GM12801 (cell line): ENCODE measurements around the gene TDRD7.

Experiments
- TF ChIP-seq, protein P1 (sequence below): IDR thresholded peaks from one replicate; pipeline ENCODE4 v1.5.1; 2011; ENCODE audit warnings: control low read depth; ENCODE audit not compliant: insufficient read length; ENCODE audit errors: extremely low read depth

Gene TDRD7, protein sequence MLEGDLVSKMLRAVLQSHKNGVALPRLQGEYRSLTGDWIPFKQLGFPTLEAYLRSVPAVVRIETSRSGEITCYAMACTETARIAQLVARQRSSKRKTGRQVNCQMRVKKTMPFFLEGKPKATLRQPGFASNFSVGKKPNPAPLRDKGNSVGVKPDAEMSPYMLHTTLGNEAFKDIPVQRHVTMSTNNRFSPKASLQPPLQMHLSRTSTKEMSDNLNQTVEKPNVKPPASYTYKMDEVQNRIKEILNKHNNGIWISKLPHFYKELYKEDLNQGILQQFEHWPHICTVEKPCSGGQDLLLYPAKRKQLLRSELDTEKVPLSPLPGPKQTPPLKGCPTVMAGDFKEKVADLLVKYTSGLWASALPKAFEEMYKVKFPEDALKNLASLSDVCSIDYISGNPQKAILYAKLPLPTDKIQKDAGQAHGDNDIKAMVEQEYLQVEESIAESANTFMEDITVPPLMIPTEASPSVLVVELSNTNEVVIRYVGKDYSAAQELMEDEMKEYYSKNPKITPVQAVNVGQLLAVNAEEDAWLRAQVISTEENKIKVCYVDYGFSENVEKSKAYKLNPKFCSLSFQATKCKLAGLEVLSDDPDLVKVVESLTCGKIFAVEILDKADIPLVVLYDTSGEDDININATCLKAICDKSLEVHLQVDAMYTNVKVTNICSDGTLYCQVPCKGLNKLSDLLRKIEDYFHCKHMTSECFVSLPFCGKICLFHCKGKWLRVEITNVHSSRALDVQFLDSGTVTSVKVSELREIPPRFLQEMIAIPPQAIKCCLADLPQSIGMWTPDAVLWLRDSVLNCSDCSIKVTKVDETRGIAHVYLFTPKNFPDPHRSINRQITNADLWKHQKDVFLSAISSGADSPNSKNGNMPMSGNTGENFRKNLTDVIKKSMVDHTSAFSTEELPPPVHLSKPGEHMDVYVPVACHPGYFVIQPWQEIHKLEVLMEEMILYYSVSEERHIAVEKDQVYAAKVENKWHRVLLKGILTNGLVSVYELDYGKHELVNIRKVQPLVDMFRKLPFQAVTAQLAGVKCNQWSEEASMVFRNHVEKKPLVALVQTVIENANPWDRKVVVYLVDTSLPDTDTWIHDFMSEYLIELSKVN

DNA sequence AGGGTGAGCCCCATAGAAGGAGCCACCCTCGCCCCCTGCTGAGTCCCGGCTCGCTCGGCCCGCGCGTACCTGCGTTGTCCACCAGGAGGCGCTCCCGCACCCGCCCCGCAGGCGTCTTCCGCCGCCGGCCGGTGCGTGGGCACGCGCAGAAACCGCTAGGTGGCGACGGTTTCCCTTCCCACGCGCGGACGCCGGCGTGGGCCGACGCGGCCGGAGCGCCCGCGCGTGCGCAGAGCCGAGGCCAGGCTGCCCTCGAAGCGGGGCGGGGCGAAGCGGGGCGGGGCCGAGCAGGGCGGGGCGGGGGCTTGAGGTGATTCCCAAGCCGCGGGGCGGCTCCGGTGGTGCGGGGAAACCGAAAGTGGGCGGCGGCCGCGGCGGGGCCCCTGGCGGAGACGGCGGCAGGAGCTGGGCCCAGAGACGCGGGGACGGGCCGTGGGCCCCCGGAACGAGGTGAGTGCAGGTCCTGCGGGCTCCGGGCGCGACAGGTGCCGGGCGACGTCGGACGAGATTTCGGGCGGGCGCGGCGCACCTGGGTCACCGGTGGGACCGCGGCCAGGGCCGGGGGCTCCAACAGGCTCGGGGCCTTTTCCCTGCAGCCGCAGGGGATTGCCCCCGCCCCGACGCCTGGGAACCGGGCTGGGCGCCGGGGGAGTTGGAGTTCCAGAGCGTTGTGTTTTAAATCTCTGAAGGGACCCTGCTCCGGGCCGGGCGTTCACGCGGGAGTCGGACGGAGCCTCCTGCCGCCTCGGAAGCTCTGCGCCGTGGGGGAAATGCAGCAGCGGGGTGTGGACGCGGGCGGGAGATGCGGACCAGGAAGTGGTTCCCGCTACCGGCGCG lies at the start of gene TDRD7:
Gene TDRD7, plus strand, starts transcription at position 308 of the 837 bp plus-strand sequence. CDS start 16,370 bp downstream, outside the sequence.
- TF ChIP-seq, protein P1, sequence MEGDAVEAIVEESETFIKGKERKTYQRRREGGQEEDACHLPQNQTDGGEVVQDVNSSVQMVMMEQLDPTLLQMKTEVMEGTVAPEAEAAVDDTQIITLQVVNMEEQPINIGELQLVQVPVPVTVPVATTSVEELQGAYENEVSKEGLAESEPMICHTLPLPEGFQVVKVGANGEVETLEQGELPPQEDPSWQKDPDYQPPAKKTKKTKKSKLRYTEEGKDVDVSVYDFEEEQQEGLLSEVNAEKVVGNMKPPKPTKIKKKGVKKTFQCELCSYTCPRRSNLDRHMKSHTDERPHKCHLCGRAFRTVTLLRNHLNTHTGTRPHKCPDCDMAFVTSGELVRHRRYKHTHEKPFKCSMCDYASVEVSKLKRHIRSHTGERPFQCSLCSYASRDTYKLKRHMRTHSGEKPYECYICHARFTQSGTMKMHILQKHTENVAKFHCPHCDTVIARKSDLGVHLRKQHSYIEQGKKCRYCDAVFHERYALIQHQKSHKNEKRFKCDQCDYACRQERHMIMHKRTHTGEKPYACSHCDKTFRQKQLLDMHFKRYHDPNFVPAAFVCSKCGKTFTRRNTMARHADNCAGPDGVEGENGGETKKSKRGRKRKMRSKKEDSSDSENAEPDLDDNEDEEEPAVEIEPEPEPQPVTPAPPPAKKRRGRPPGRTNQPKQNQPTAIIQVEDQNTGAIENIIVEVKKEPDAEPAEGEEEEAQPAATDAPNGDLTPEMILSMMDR, result no peak

DNA sequence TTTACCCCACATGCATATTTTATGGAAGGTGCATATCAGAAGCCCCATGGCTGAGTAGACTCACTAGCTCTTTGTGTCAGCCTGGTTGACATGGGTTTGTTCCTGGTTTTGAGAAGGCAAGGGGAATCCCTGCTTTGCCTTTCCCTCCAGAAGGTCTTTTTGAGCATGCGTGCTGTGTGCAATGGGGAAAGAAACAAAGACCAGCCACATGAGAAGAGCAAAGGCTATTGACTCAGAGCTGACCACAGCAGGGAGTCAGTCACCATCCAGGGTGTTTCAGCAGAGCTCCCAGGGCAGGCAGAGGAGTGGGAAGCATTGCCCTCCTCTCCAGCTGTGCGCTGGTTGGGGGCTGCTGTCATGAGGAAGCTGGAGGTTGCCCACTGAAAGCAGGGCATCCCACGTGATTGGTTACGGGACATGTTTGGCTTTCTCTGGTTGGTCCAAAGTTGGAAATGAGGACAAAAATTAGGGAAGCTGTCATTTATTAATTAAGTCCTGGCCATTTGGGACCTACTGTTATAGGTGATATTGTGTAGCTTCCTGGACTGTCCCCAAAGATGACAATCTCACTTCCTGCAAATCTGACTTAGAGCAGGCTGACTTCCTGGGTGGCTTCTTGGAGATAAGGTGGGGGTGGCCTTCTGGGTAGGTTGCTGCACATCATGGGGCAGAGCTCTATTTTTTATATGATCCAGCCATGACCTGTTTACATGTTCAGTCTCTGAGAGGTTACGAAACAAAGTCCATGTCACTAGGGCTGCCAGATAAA lies 48.9 kb upstream of the TDRD7 start:
- TF ChIP-seq, protein P1, result no peak

DNA sequence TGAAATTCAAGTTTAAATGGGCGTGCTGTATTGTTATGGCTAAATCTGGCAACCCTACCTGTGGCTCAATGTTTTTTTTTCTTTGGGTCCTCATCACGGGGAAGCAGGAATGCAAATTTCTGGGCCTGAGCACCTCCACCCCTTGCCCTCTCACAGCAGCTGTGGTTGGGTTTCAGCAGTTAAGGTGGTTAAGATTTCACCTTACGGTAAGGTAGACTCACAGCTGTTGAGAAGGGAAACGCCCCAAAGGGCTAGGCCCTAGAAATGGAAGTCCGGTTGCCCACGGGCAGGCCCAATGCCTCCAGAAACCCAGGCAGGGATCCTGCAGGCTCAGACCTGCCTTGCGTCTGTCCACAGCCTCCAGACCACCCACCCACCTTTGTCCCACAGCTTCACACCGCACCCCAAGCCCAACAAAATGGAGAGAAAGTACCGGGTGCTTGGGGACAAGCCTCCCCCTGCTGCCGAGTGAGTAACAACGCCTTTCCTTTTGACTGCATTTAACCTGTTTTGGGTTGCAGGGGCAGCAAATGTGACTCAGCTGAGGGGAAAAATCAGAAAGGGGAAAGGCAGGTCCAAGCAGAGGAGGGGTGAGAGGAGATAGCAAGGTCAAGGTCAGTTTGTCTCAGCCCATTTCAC lies 48.1 kb upstream of the TDRD7 start:
- TF ChIP-seq, protein P1, result no peak

DNA sequence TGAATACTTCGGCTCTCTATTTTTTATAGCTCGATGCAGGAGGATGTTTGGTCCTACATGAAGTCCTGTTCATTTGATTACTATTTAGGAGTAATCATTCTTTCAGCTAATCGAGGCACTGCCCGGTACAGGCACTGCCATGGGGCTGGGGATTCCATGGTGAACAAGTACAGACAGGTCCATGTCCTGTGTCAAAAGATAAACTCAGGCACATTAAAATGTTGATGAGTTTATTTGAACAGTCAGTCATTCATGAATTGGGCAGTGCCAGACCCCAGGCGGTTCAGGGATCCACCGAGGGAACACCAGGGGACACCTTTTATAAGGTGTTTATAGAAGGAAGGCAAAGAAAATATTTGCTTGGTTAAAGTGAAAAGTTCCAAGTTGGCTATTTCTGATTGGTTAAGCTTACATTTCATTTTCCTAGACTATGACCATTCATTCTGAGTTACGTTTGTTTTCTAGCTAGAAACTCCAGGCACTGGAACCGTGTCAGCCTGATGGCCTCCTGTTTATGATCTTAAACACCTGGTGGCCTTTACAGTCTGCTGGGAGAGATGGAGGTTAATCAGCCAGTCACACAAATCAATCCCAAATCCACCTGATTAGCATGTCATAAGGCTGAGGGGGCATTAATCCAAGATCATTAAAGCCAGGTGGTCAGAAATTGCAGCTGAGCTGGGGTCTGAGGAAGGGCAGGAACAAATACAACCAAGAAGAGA lies 47.0 kb upstream of the TDRD7 start:
- TF ChIP-seq, protein P1, result no peak

DNA sequence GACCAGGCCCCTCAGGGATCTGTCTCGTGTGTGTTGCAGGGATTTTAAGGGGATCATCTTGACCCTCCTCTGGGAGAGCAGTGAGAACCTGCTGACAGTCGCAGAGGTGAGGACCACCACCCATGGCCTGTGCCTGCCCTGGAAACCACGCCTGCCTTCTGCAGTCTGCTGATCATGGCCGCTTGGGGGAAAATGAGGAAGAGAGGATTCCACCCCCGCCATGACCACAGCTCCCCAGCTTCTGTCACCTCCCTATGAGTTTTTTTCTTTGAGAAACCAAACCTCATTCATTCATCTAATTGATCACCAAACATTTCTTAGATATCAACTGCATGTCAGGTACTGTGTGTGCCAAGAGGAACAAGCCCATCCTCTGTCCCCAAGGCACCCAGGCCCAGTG lies 46.3 kb upstream of the TDRD7 start:
- TF ChIP-seq, protein P1, result no peak

DNA sequence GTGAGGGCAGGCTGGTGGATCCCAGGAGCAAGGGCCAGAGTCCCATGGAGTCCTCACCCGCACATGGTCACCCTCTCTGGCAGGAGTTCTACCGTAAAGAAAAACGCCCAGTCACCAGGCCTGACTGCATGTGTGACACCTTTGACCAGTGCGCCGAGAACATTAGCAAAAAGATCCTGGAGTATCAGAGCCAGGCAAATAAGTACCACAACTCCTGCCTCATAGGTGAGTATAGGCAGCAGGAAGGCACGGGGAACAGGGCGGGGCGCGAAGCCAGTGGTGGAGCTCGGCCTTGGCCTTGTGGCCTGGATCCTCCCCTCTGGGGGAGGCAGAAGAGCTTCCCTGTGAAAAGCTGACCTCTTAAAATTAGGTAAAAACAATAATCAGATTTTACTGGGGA lies 45.4 kb upstream of the TDRD7 start:
- TF ChIP-seq, protein P1, result no peak
